Caco-2 (cell line): Measurements from ENCODE around the gene TMEM217. TPM values are rescaled to one million over a fixed set of nuclear protein-coding genes. Genes with fewer than 3 reads are reported as not detected.

Source experiments
- BruUV-seq: library from RNA; stranded (reverse); fragments of 400-500 nt; replicated peaks from 2 replicates; lab custom pipeline; 2021; lab: Mats Ljungman, UMichigan
- CTCF ChIA-PET: fragments of 300-600 bp; sonication (Branson Sonifier 250); formaldehyde crosslinking; loops from one replicate; lab custom pipeline; 2022; ENCODE audit warnings: antibody characterized with exemption; lab: Charles Lee
- POLR2A ChIA-PET: fragments of 300-600 bp; sonication (Branson Sonifier 250); formaldehyde crosslinking; loops from one replicate; lab custom pipeline; 2022; ENCODE audit warnings: antibody characterized with exemption; lab: Charles Lee
- DNase-seq, 2 experiments: peaks; one replicate each; pipeline versions ENCODE4 v3.0.0 to v3.0.0-alpha.2; 2020 to 2022
- H3K27me3 ChIP-seq: replicated peaks from 2 replicates; pipeline ENCODE4 v1.6.0; 2011; ENCODE audit warnings: low read length; ENCODE audit not compliant: control insufficient read depth, insufficient read depth
- H3K36me3 ChIP-seq: 2 replicates; pipeline ENCODE4 v1.5.1; 2011; ENCODE audit warnings: low read length; ENCODE audit not compliant: control insufficient read depth, insufficient read depth
- H3K4me1 ChIP-seq: fragments of 250-450 bp; sonication (Bioruptor Pico); 2 replicates; pipeline ENCODE4 v1.5.1; 2020; ENCODE audit warnings: mild to moderate bottlenecking
- H3K4me3 ChIP-seq: 2 replicates; pipeline ENCODE4 v1.5.1; 2011; ENCODE audit warnings: low read depth, mild to moderate bottlenecking, control low read depth, low read length
- H3K9me3 ChIP-seq: fragments of 250-450 bp; sonication (Bioruptor Pico); 2 replicates; pipeline ENCODE4 v1.5.1; 2020; ENCODE audit warnings: mild to moderate bottlenecking, moderate library complexity
- H3K27ac Mint-ChIP-seq: one replicate; pipeline ENCODE4 v1.8.0; 2022; ENCODE audit warnings: mixed read lengths; ENCODE audit not compliant: unreplicated experiment
- H3K27me3 Mint-ChIP-seq: one replicate; pipeline ENCODE4 v1.8.0; 2022; ENCODE audit warnings: mixed read lengths; ENCODE audit not compliant: insufficient read depth, unreplicated experiment
- H3K36me3 Mint-ChIP-seq: one replicate; pipeline ENCODE4 v1.8.0; 2022; ENCODE audit warnings: mild to moderate bottlenecking, mixed read lengths; ENCODE audit not compliant: insufficient read depth, unreplicated experiment
- H3K4me1 Mint-ChIP-seq: one replicate; pipeline ENCODE4 v1.8.0; 2022; ENCODE audit warnings: low read depth, mixed read lengths; ENCODE audit not compliant: unreplicated experiment
- H3K4me3 Mint-ChIP-seq: one replicate; pipeline ENCODE4 v1.8.0; 2022; ENCODE audit warnings: mild to moderate bottlenecking, moderate library complexity, mixed read lengths; ENCODE audit not compliant: unreplicated experiment
- H3K9me3 Mint-ChIP-seq: one replicate; pipeline ENCODE4 v1.8.0; 2022; ENCODE audit warnings: mixed read lengths; ENCODE audit not compliant: unreplicated experiment
- intact Hi-C: fragments of 100-400 bp; cut with micrococcal nuclease; formaldehyde crosslinking; loops from one replicate; pipeline ENCODE4 v1.10.0; 2022; ENCODE audit not compliant: unreplicated experiment
- total RNA-seq: library from RNA; stranded (reverse); gene quantifications from 2 replicates; pipeline ENCODE4 v1.2.3, GENCODE V29; 2022
- TF ChIP-seq, protein P1 (sequence below), 2 experiments: fragments of 200-600 bp in 1 of 2; IDR thresholded peaks; 1 replicate in 1 of 2; 2 replicates in 1 of 2; pipeline versions ENCODE4 v1.5.1 to v1.8.0; 2011 to 2022; ENCODE audit warnings: antibody characterized with exemption in 1 of 2, control low read depth in 1 of 2, inconsistent platforms in 1 of 2, low read depth in 1 of 2, low read length in 1 of 2, mild to moderate bottlenecking in 1 of 2, moderate library complexity in 1 of 2; ENCODE audit not compliant: insufficient read depth in 1 of 2, severe bottlenecking in 1 of 2, unreplicated experiment in 1 of 2

TMEM217 gene
- total RNA-seq, 1 experiment from 2014 or later: 1.6 TPM

- H3K4me1 ChIP-seq: no peaks in the 10 kb centered on the region
- intact Hi-C loops: no loop called here
- H3K4me3 Mint-ChIP-seq: no peak overlapping the region
- DNase-seq: no peak
- H3K9me3 Mint-ChIP-seq: no peaks in the 10 kb centered on the region
- H3K4me3 ChIP-seq: no peak overlapping the region
- BruUV-seq: no TSS peak
- H3K27ac Mint-ChIP-seq: no peak overlapping the region
- TF ChIP-seq, protein P1, sequence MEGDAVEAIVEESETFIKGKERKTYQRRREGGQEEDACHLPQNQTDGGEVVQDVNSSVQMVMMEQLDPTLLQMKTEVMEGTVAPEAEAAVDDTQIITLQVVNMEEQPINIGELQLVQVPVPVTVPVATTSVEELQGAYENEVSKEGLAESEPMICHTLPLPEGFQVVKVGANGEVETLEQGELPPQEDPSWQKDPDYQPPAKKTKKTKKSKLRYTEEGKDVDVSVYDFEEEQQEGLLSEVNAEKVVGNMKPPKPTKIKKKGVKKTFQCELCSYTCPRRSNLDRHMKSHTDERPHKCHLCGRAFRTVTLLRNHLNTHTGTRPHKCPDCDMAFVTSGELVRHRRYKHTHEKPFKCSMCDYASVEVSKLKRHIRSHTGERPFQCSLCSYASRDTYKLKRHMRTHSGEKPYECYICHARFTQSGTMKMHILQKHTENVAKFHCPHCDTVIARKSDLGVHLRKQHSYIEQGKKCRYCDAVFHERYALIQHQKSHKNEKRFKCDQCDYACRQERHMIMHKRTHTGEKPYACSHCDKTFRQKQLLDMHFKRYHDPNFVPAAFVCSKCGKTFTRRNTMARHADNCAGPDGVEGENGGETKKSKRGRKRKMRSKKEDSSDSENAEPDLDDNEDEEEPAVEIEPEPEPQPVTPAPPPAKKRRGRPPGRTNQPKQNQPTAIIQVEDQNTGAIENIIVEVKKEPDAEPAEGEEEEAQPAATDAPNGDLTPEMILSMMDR (IDR thresholded peaks at IDR 0.05; ENCODE audit: insufficient read depth in 1 of 2, low read depth in 1 of 2, low read length in 1 of 2, severe bottlenecking in 1 of 2, unreplicated experiment in 1 of 2): no peak
- peaks cover 50% of the 10 kb centered on the region for H3K36me3 Mint-ChIP-seq
- POLR2A ChIA-PET: no interaction called here
- no peaks in the 10 kb centered on the region for H3K9me3 ChIP-seq
- peaks cover 7% of the 10 kb centered on the region for H3K4me1 Mint-ChIP-seq
- peaks cover 2% of the 10 kb centered on the region; the same call in 1 of the 2 replicates for H3K36me3 ChIP-seq
- H3K27me3 ChIP-seq: no peaks in the 10 kb centered on the region
- CTCF ChIA-PET: interaction anchor here (0.8 kb wide), 1 partner anchor 32 kb away, joined by 9 read pairs; no protein-coding TSS in a partner anchor
- H3K27me3 Mint-ChIP-seq: no peaks in the 10 kb centered on the region
Observed at GRCh38 chr6:37293426-37293825, 35.5 kb upstream of the TMEM217 start.

- Mint-ChIP-seq H3K4me3 (no peak overlapping the region), H3K4me1 (peaks cover 7% of the 10 kb centered on the region), H3K36me3 (peaks cover 45% of the 10 kb centered on the region), H3K27ac (no peak overlapping the region), H3K9me3 (no peaks in the 10 kb centered on the region), H3K27me3 (no peaks in the 10 kb centered on the region)
- intact Hi-C loops: no loop called here
- DNase-seq: no peak
- Histone ChIP-seq H3K27me3 (no peaks in the 10 kb centered on the region), H3K9me3 (no peaks in the 10 kb centered on the region), H3K4me1 (no peaks in the 10 kb centered on the region), H3K36me3 (0 out of 2 replicates have a peak, but pooled peaks cover 2% of the 10 kb centered on the region), H3K4me3 (no peak overlapping the region)
- TF ChIP-seq, protein P1 (IDR thresholded peaks at IDR 0.05; ENCODE audit: insufficient read depth in 1 of 2, low read depth in 1 of 2, low read length in 1 of 2, severe bottlenecking in 1 of 2, unreplicated experiment in 1 of 2): no peak
- BruUV-seq: no TSS peak
- POLR2A ChIA-PET: no interaction called here
- CTCF ChIA-PET: no interaction called here
Observed at GRCh38 chr6:37289931-37290330, 32.0 kb upstream of the TMEM217 start.

DNA sequence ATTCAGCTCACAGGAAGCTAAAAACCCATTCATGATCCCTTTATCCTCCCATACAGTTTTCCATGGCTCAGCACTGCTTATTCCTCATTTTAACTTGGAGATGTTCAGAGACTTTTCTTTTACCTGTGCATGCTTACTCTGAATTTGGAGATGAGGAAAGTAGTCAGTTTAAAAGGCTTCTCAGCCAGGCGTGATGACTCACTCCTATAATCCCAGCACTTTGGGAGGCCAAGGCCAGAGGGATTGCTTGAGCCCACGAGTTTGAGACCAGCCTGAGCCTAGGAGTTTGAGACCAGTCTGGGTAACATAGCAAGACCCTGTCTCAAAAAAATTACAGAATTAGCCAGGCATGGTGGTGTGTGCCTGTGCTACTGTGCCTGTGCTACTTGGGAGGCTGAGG lies 30.3 kb upstream of the TMEM217 start:
- Mint-ChIP-seq H3K27me3 (no peaks in the 10 kb centered on the region), H3K9me3 (no peaks in the 10 kb centered on the region), H3K27ac (no peak overlapping the region), H3K4me3 (no peak overlapping the region), H3K36me3 (peaks cover 42% of the 10 kb centered on the region), H3K4me1 (peaks cover 7% of the 10 kb centered on the region)
- CTCF ChIA-PET: no interaction called here
- Histone ChIP-seq H3K36me3 (peaks cover 6% of the 10 kb centered on the region), H3K9me3 (no peaks in the 10 kb centered on the region), H3K4me1 (no peaks in the 10 kb centered on the region), H3K27me3 (no peaks in the 10 kb centered on the region), H3K4me3 (no peak overlapping the region)
- no TSS peak for BruUV-seq
- TF ChIP-seq, protein P1 (IDR thresholded peaks at IDR 0.05; ENCODE audit: insufficient read depth in 1 of 2, low read depth in 1 of 2, low read length in 1 of 2, severe bottlenecking in 1 of 2, unreplicated experiment in 1 of 2): no peak
- intact Hi-C loops: no loop called here
- POLR2A ChIA-PET: no interaction called here
- DNase-seq: no peak
